Measurements from ENCODE around the gene FAM240A. TPM values are rescaled to one million over a fixed set of nuclear protein-coding genes. Genes with fewer than 3 reads are reported as not detected.

FAM240A gene
- total RNA-seq, 1 donor from 2014 or later, result not detected

- peak; percentile 40 for DNase-seq (ENCODE audit: missing footprints)
- intact Hi-C loops (cut with DNase I), result no loop called here
- no peak for ATAC-seq
These were observed 56.3 kb downstream of the FAM240A start for GRCh38 chr3:46668591-46668990.

- ATAC-seq (no peak), DNase-seq (ENCODE audit: missing footprints) (no peak)
- intact Hi-C loops (cut with DNase I), result no loop called here
These were observed 57.1 kb downstream of the FAM240A start for GRCh38 chr3:46669191-46669999.

GRCh38 chr3:46670000-46670890, 57.9 kb downstream of the FAM240A start:
- intact Hi-C loops (cut with DNase I), result no loop called here
- no peak for ATAC-seq
- peak; percentile 25 for DNase-seq (ENCODE audit: missing footprints)

GRCh38 chr3:46670891-46671427, 58.6 kb downstream of the FAM240A start:
- no peak for ATAC-seq
- intact Hi-C loops (cut with DNase I), result no loop called here
- peak; percentile 27 for DNase-seq (ENCODE audit: missing footprints)

GRCh38 chr3:46671541-46672348, 59.4 kb downstream of the FAM240A start:
- intact Hi-C loops (cut with DNase I), result no loop called here

GRCh38 chr3:46672349-46672695, 60.0 kb downstream of the FAM240A start:
- intact Hi-C loops (cut with DNase I), result no loop called here
- no peak for DNase-seq (ENCODE audit: missing footprints)
- no peak for ATAC-seq

More at GRCh38 chr3:46671541-46672348, 59.4 kb downstream of the FAM240A start:
- ATAC-seq, result no peak
- DNase-seq (ENCODE audit: missing footprints), result peak; percentile 56

- DNase-seq (ENCODE audit: missing footprints) (peak; percentile 45), ATAC-seq (no peak)
- intact Hi-C loops (cut with DNase I), result no loop called here
These were observed 61.1 kb downstream of the FAM240A start for GRCh38 chr3:46673151-46674030.

- intact Hi-C loops (cut with DNase I), result no loop called here
- DNase-seq (ENCODE audit: missing footprints) (peak; percentile 56), ATAC-seq (no peak)
These were observed 61.9 kb downstream of the FAM240A start for GRCh38 chr3:46674031-46674845.

- ATAC-seq (no peak), DNase-seq (ENCODE audit: missing footprints) (peak; percentile 62)
- intact Hi-C loops (cut with DNase I), result no loop called here
These were observed 63.1 kb downstream of the FAM240A start for GRCh38 chr3:46675426-46675825.

Other genes with a start within 250 kb of the FAM240A start
- gene CCR5, start 241.6 kb upstream of the FAM240A start, total RNA-seq, result 0.49 TPM
- gene CCRL2, start 205.3 kb upstream of the FAM240A start, total RNA-seq, result 1.2 TPM
- 4.8 TPM for gene LTF, start 147.6 kb upstream of the FAM240A start, total RNA-seq
- not detected for gene RTP3, start 114.5 kb upstream of the FAM240A start, total RNA-seq
- 110 TPM for gene LRRC2, start 46.2 kb upstream of the FAM240A start, total RNA-seq
- 36.9 TPM for gene ALS2CL, start 81.2 kb downstream of the FAM240A start, total RNA-seq
- 0.89 TPM for gene TMIE, start 88.9 kb downstream of the FAM240A start, total RNA-seq
- gene PRSS50, start 105.3 kb downstream of the FAM240A start, total RNA-seq, result 0.11 TPM

Measured in Right ventricle myocardium inferior (tissue), 1 donor.